GM23338 (cell line): ENCODE measurements around the gene KRTAP1-4.

ENCODE experiments used
- CREB1 ChIP-seq: fragments of 250-450 bp; sonication (Bioruptor Pico); IDR thresholded peaks from 2 replicates; pipeline ENCODE4 v1.5.0; 2020; ENCODE audit warnings: low read depth, mild to moderate bottlenecking, moderate library complexity
- CTCF ChIP-seq, 2 experiments: fragments of 200-600 bp in 1 of 2; sonication (generic) in 1 of 2; conservative IDR thresholded peaks; 2 replicates each; pipeline versions ENCODE4 v1.5.1 to v1.6.1; 2016 to 2017; ENCODE audit warnings: antibody characterized with exemption in 2 of 2, low read depth in 2 of 2, mild to moderate bottlenecking in 2 of 2, moderate library complexity in 1 of 2
- EZH2 ChIP-seq: fragments of 200-600 bp; sonication (generic); IDR thresholded peaks from one replicate; pipeline ENCODE4 v1.8.0; 2017; ENCODE audit warnings: antibody characterized with exemption, mild to moderate bottlenecking, low read depth; ENCODE audit not compliant: unreplicated experiment

- no peak for TF ChIP-seq CTCF (conservative IDR thresholded peaks at IDR 0.05; ENCODE audit: low read depth in 2 of 2)
- TF ChIP-seq EZH2, result no peak
- no peak for TF ChIP-seq CREB1 (CRISPR knock-in tag)
Observed at GRCh38 chr17:40980596-40980995, 49.4 kb downstream of the KRTAP1-4 start.
